ENCODE measurements around the gene TBC1D14.

DNA sequence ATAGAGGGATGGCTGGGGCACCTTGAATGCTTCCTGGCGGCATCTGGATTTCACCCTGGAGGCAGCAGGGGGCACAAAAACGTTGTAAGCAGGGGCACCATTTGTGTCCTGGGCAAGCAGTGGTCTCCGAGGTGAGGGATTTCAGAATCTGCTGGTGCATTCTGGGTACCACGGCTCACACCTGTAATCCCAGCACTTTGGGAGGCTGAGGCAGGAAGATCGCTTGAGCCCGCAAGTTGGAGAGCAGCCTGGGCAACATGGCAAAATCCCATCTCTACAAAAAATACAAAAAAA lies 16.8 kb upstream of the TBC1D14 start:
- no peak for TF ChIP-seq EZH2 (IDR thresholded peaks at IDR 0.05; ENCODE audit: borderline replicate concordance)
- TF ChIP-seq CTCF (IDR thresholded peaks at IDR 0.05; ENCODE audit: poor library complexity), result no peak
